Aorta (tissue), 5 donors: Measurements from ENCODE around the gene NXPH2. TPM values are rescaled to one million over a fixed set of nuclear protein-coding genes. Genes with fewer than 3 reads are reported as not detected.

Source experiments
- ATAC-seq: fragments of 200-7000 bp; cut with Tn5 transposase; one replicate; pipeline ENCODE4 v1.9.1; 2022; ENCODE audit warnings: moderate library complexity; ENCODE audit not compliant: low FRiP score
- DNase-seq, 2 donors: peaks; one replicate each; pipeline ENCODE4 v3.0.0-alpha.2; 2020
- H3K27ac ChIP-seq, 2 donors: one replicate each; pipeline ENCODE4 v1.5.1; 2013; ENCODE audit warnings: low read length in 2 of 2, mild to moderate bottlenecking in 2 of 2, moderate library complexity in 2 of 2, control low read depth in 1 of 2, inconsistent platforms in 1 of 2, low read depth in 1 of 2
- H3K27me3 ChIP-seq, 2 donors: one replicate each; pipeline ENCODE4 v1.6.1; 2013; ENCODE audit warnings: control low read depth in 1 of 2, low read length in 1 of 2, mild to moderate bottlenecking in 1 of 2, moderate library complexity in 1 of 2; ENCODE audit not compliant: insufficient read depth in 2 of 2, control insufficient read depth in 1 of 2
- H3K36me3 ChIP-seq, 2 donors: one replicate each; pipeline ENCODE4 v1.6.1; 2013; ENCODE audit warnings: control low read depth in 1 of 2, low read length in 1 of 2, mild to moderate bottlenecking in 1 of 2; ENCODE audit not compliant: insufficient read depth in 2 of 2, control insufficient read depth in 1 of 2
- H3K4me1 ChIP-seq, 2 donors: one replicate each; pipeline ENCODE4 v1.6.1; 2013; ENCODE audit warnings: low read length in 2 of 2, control low read depth in 1 of 2, mild to moderate bottlenecking in 1 of 2, moderate library complexity in 1 of 2; ENCODE audit not compliant: insufficient read depth in 2 of 2, control insufficient read depth in 1 of 2
- H3K4me3 ChIP-seq, 2 donors: one replicate each; pipeline ENCODE4 v1.5.1; 2013; ENCODE audit warnings: low read length in 2 of 2, control low read depth in 1 of 2, mild to moderate bottlenecking in 1 of 2
- H3K9me3 ChIP-seq: one replicate; pipeline ENCODE4 v1.6.1; 2013; ENCODE audit warnings: mild to moderate bottlenecking, low read length; ENCODE audit not compliant: control insufficient read depth
- WGBS, 2 donors: extraction: QIAGEN DNeasy Blood & Tissue Kit; methylation state at CpG; one replicate each; pipeline ENCODE4 v1.1.7; 2013; 5-methylcytosine and 5-hydroxymethylcytosine counted together
- intact Hi-C, 2 donors: fragments of 100-400 bp; cut with DNase I; formaldehyde crosslinking; loops; one replicate each; pipeline versions ENCODE4 v1.14.2 to v1.15.0; 2022
- long read RNA-seq, 2 donors: library from polyadenylated mRNA; unstranded; transcript quantifications; one replicate each; pipeline ENCODE4 v2.0.0, GENCODE V29; 2020 to 2021
- polyA plus RNA-seq, 2 donors: library from polyadenylated mRNA; stranded (reverse); fragments of 200-250 nt; gene quantifications; one replicate each; pipeline ENCODE4 v1.2.3, GENCODE V29; 2013
- total RNA-seq, 2 donors: library from RNA; stranded (reverse); fragmentation: NEBNext Ultra II Directional; extraction: Animal tissue kit (Norgen Biotek cat#: 25700); gene quantifications; one replicate each; pipeline ENCODE4 v1.2.1, GENCODE V29; 2021
- donor health status: healthy with polysubstance abuse.
- donor health status: Bipolar disorder and iron deficiency.
- donor health status: DM: no; HTN: no; CAD: no.
- donor health status: DM: no; HTN: no; CAD: no.
- donor health status: DM: yes; HTN: yes; CAD: no.

NXPH2 gene
- total RNA-seq (not detected), polyA plus RNA-seq (not detected)
- long read RNA-seq, donor 1, result 0 reads
- long read RNA-seq, donor 2, result 0 reads

GRCh38 chr2:138779781-138780445 lies at the start of gene NXPH2:
NXPH2 (minus strand) TSS chr2:138780390; CDS start chr2:138780241, 149 bp downstream.
- H3K9me3 ChIP-seq, result no peaks in the 10 kb centered on the region
- H3K27me3 ChIP-seq, result no peaks in the 10 kb centered on the region
- peak; percentile 35 for ATAC-seq
- WGBS, 2 donors, result 1% methylated on average over 33 to 58 of the region's 58 CpGs
- intact Hi-C loops, result no loop called here
- no peaks in the 10 kb centered on the region for H3K4me1 ChIP-seq
- H3K4me3 ChIP-seq, result peak within 1 kb of the TSS in 1 of 2 donors; percentile 43
- DNase-seq, result no peak
- no peak within 1 kb of the TSS for H3K27ac ChIP-seq
- H3K36me3 ChIP-seq, result no peaks in the 10 kb centered on the region

DNA sequence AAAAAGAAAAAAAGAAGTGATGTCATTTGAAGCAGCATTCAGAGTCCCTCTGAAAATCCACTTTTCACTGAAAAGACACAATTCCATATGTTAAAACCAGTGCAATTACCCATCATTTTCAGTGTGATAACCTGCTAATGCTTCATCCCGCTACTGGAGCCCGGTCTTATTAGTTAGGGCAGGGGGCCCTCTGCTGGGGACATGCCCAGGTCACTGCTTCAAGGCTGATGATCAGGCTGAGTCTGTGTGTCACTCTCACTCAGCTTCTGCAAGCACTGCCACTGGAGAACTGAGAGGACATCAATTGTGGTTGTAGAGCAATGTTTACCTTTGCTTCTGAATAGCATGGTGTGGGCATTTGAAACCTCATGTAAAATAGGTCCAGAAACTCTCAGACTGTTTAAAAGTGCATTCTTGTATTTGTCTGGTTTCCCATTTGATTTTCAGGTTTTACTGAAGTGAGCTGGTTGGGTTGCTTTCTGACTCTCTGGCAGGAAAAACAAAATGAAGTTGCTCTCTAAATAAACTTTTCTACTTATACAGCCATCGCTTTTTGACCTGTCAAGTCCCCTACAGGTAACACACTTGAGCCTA lies 49.2 kb upstream of the NXPH2 start:
- no peak for ATAC-seq
- intact Hi-C loops, result loop anchor here in 1 of 2 donors (5.0 kb wide), 1 partner anchor 917 kb away; no protein-coding TSS in a partner anchor
- DNase-seq, result no peak
- H3K9me3 ChIP-seq, result no peaks in the 10 kb centered on the region
- WGBS, 2 donors, result 45 to 47% methylated on average over 3 of the region's 3 CpGs
- H3K4me3 ChIP-seq, result no peak overlapping the region
- no peaks in the 10 kb centered on the region for H3K36me3 ChIP-seq
- no peaks in the 10 kb centered on the region for H3K27me3 ChIP-seq
- H3K4me1 ChIP-seq, result no peaks in the 10 kb centered on the region
- H3K27ac ChIP-seq, result no peak overlapping the region

DNA sequence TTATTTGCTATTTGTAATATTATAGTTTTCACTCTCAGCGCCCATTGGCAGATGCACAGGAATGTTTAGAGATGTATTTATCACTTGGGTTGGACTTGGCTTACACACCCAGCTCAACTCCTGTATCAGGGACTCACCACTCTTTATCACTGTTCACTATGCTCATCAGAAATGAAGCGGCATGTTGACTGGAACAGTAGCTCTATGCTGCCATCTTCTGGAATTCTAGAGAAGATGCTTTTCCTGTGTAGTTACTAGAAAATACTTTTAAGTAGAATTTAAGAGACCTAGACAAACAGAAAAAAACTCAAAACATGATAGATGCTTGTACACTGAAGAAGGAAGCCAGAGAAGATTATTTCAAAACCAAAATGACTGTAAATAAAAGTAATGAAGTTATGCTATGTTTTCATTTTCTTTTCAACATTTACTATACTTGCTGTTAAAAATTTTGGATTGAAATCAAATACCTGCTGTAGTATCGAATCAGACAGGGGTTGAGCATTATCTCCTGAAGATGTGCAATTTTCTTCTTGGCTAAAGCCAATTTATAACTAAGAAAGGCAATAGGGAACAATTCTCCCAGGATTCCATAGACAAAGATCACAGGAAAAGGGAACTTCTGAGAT lies 47.4 kb upstream of the NXPH2 start:
- whole genome bisulfite sequencing, 2 donors, result 22 to 24% methylated on average over 3 of the region's 3 CpGs
- no peaks in the 10 kb centered on the region for H3K27me3 ChIP-seq
- H3K4me3 ChIP-seq, result no peak overlapping the region
- H3K36me3 ChIP-seq, result no peaks in the 10 kb centered on the region
- no peaks in the 10 kb centered on the region for H3K4me1 ChIP-seq
- H3K9me3 ChIP-seq, result no peaks in the 10 kb centered on the region
- peak; percentile 85 for ATAC-seq
- intact Hi-C loops, result loop anchor here (2.0 to 5.0 kb wide), 2 partner anchors 915 to 917 kb away; no protein-coding TSS in a partner anchor
- H3K27ac ChIP-seq, result no peak overlapping the region
- DNase-seq, result no peak

DNA sequence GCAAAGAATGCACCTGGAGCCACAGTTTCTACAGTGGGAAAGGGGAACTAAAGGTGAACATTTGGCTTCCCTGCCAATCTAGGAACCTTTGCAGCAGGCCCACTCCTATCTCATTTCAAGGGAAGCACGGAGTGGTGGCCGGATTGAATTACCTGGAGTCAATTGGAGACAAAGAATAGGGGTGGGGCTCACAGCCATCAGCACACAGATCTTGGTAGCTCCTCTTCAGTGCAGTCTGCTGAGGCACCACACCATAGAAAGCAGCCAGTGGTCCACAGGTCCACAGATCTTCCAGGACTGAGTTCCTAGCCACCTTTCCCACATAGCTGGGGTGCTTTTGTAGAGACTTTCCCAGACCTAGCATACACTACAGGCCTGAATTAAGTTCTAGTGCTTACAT lies 43.5 kb upstream of the NXPH2 start:
- H3K36me3 ChIP-seq, result no peaks in the 10 kb centered on the region
- H3K9me3 ChIP-seq, result no peaks in the 10 kb centered on the region
- no peaks in the 10 kb centered on the region for H3K4me1 ChIP-seq
- H3K27me3 ChIP-seq, result no peaks in the 10 kb centered on the region
- no peak for ATAC-seq
- 82 to 90% methylated on average over 2 of the region's 2 CpGs for WGBS, 2 donors
- intact Hi-C loops, result no loop called here
- H3K4me3 ChIP-seq, result no peak overlapping the region
- no peak overlapping the region for H3K27ac ChIP-seq
- DNase-seq, result no peak

GRCh38 chr2:138819964-138820363 lies 39.8 kb upstream of the NXPH2 start:
- no peaks in the 10 kb centered on the region for H3K27me3 ChIP-seq
- H3K4me1 ChIP-seq, result no peaks in the 10 kb centered on the region
- intact Hi-C loops, result no loop called here
- H3K36me3 ChIP-seq, result no peaks in the 10 kb centered on the region
- H3K4me3 ChIP-seq, result no peak overlapping the region
- WGBS, 2 donors, result 62 to 68% methylated on average over 3 of the region's 3 CpGs
- no peak for DNase-seq
- ATAC-seq, result no peak
- no peak overlapping the region for H3K27ac ChIP-seq
- H3K9me3 ChIP-seq, result no peaks in the 10 kb centered on the region

DNA sequence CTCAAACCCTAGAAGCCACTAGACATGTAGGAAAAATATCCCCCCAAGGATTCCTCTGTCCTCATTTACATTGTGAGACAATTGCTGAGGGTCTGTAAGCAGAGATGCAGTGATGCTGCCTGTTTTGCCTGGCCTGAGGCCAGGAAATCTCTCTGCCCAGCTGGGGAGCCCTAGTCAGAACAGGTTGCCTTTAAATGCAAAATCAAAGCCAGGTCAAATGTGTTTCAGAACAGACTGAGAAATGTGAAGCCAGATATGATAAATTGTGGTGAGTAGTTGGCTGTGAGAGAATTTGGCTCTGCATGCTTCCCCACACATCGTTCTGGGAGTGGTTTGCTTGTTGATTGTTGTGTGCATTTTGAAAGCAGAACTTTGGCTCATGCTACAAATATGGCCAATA lies 38.4 kb upstream of the NXPH2 start:
- Histone ChIP-seq H3K9me3 (no peaks in the 10 kb centered on the region), H3K4me1 (no peaks in the 10 kb centered on the region), H3K27me3 (no peaks in the 10 kb centered on the region), H3K4me3 (no peak overlapping the region), H3K27ac (no peak overlapping the region), H3K36me3 (no peaks in the 10 kb centered on the region)
- DNase-seq, result no peak
- intact Hi-C loops, result no loop called here
- WGBS, 2 donors, result 12 to 24% methylated on average over 1 of the region's 1 CpG
- no peak for ATAC-seq

DNA sequence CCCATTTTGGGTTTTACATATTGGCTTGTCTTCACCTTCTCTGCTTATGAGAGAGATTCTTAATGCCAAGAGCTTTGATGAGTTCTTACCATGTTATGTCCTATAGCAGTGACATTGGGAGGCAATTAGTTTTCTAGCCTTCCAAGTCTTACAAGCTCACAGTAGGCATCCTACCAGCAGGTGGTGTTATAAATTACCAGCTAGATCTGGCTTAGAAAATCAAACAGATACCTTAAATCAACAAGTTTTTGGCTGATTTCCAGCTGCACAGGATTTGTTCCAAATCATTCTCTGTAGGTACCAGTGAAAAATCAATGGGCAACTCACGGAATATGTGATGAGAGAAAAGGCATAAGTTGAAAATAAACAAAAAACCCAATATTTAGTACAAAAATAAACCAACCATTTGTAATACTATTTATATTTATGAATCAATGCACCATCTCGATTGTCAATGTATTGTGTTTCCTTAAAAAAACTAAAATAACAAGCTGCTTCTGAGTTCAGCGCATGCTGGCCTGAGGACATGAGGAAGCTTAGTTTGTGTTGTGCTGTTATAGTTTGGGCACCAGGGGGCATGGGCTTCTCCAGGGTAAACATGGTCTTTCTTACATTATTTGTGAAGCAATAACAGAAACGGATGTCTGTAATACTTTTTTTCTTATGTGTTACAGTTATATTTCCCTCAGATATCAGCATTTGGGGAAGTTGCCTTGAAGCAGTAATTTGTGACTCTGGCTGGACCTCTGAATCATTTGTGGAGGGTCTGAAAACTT lies 34.1 kb upstream of the NXPH2 start:
- Histone ChIP-seq H3K9me3 (no peaks in the 10 kb centered on the region), H3K27me3 (no peaks in the 10 kb centered on the region), H3K36me3 (no peaks in the 10 kb centered on the region), H3K27ac (no peak overlapping the region), H3K4me1 (no peaks in the 10 kb centered on the region), H3K4me3 (no peak overlapping the region)
- ATAC-seq (no peak), DNase-seq (no peak)
- intact Hi-C loops, result no loop called here
- WGBS, 2 donors, result 62 to 67% methylated on average over 4 of the region's 4 CpGs

DNA sequence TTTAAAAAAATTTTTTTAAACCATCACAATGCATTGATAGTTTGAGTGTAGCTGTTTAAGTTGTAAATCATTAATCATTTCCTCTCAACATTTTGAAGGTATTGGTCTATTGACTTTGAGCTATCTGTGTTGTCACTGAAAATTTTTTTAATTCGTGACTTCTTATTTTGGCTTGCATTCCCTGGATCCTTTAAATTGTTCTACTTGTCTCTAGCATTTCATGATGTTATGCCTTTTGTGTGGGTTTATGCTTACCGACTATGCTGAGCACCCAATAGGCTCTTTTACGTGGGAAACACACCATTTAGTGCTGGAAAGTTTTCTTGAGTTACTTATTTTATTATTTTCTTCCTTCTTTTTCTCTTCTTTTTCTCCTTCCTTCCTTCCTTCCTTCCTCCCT lies 31.2 kb upstream of the NXPH2 start:
- Histone ChIP-seq H3K27ac (no peak overlapping the region), H3K36me3 (no peaks in the 10 kb centered on the region), H3K9me3 (no peaks in the 10 kb centered on the region), H3K4me1 (no peaks in the 10 kb centered on the region), H3K4me3 (no peak overlapping the region), H3K27me3 (no peaks in the 10 kb centered on the region)
- 74 to 77% methylated on average over 3 of the region's 3 CpGs for WGBS, 2 donors
- intact Hi-C loops, result no loop called here
- ATAC-seq (no peak), DNase-seq (no peak)
